ENCODE measurements around the gene A2M.
"Not testable (repeated sequence)": the region's sequence is repeated elsewhere in the genome, so short reads cannot be mapped to it uniquely, and the experiment has no call there.

The A2M gene

GRCh38 chr12:9115731-9116559 is at the start of gene A2M:
A2M (minus strand) TSS chr12:9115919; CDS start chr12:9115849, 70 bp downstream.
- DNase-seq = no peak

- DNase-seq = no peak
Observed at GRCh38 chr12:9163392-9163791, 47.7 kb upstream of the A2M start.

GRCh38 chr12:9156119-9156518 is 40.4 kb upstream of the A2M start:
- DNase-seq = no peak

- DNase-seq = no peak
Observed at GRCh38 chr12:9149372-9149771, 33.7 kb upstream of the A2M start.

- no peak for DNase-seq
Observed at GRCh38 chr12:9148926-9149325, 33.2 kb upstream of the A2M start.

GRCh38 chr12:9147461-9147860 is 31.7 kb upstream of the A2M start:
- no peak for DNase-seq

- DNase-seq = no peak
Observed at GRCh38 chr12:9144730-9145106, 29.0 kb upstream of the A2M start.

GRCh38 chr12:9143929-9144729 is 28.4 kb upstream of the A2M start:
- DNase-seq = no peak

- DNase-seq = no peak
Observed at GRCh38 chr12:9143137-9143536, 27.4 kb upstream of the A2M start.

GRCh38 chr12:9139588-9140290 is 24.0 kb upstream of the A2M start:
- not testable (repeated sequence) for DNase-seq

GRCh38 chr12:9135903-9136310 is 20.2 kb upstream of the A2M start:
- no peak for DNase-seq

GRCh38 chr12:9134981-9135628 is 19.4 kb upstream of the A2M start:
- DNase-seq = no peak

- no peak for DNase-seq
Observed at GRCh38 chr12:9133216-9133916, 17.6 kb upstream of the A2M start.

GRCh38 chr12:9132008-9132535 is 16.4 kb upstream of the A2M start:
- DNase-seq = no peak

- no peak for DNase-seq
Observed at GRCh38 chr12:9130244-9130643, 14.5 kb upstream of the A2M start.

- no peak for DNase-seq
Observed at GRCh38 chr12:9127936-9128663, 12.4 kb upstream of the A2M start.

GRCh38 chr12:9127484-9127883 is 11.8 kb upstream of the A2M start:
- DNase-seq = no peak

GRCh38 chr12:9124383-9125031 is 8.8 kb upstream of the A2M start:
- no peak for DNase-seq

- no peak for DNase-seq
Observed at GRCh38 chr12:9123781-9124382, 8.2 kb upstream of the A2M start.

- DNase-seq = no peak
Observed at GRCh38 chr12:9122091-9122609, 6.4 kb upstream of the A2M start.

Measured in NCI-H2081 (cell line).